ENCODE data around the gene IMPDH1. TPM values are rescaled to one million over a fixed set of nuclear protein-coding genes. Genes with fewer than 3 reads are reported as not detected.
"Not testable (repeated sequence)": the region's sequence is repeated elsewhere in the genome, so short reads cannot be mapped to it uniquely, and the experiment has no call there.

The IMPDH1 gene
- polyA plus RNA-seq (2013, experiment 1 of 2; ENCODE audit: insufficient read length), result 70.4 TPM
- polyA plus RNA-seq (2013, experiment 2 of 2; ENCODE audit: insufficient read length), result 66.5 TPM

DNA sequence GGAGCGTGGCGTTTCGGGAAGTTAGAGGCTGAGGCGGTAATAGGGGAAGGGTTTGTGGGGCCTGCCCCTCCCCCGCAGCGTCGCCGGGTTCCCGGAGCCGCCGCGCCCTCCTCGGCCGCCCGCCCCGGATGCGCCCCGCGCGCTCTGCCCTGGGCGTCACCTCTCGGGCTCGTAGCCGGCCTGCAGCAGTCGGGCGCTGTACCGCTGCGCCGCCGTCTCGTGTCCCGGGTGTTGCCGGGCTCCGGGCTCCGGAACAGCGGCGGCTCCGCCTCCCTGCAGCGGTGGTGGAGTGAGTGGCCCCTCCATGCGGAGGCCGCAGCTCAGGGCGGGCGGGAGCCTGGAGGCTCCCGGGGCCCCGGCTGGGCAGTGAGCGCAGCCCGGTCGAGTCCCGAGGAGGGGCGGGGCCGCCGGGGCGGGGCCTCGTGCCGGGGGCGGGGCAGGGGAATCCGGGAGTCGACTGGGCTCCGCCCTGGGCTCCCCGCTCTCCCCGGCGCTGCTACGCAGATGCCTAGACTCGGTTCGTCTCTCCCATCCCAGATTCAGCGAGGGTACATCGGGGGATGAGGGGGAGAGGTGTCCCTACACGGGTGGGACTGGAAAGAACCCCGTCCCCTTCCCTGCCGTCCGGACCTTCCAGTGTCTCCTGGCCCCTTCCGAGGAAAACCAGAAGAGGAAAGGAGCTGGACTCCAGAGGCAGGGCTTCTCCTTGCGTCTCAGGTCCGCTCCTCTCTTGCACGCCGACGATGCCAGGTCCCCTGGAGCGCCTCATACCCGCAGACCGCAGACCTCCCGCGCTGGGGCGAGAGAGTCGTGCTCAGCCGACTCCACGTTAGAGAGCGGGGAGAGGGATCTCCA lies at the start of gene IMPDH1:
Gene IMPDH1, minus strand, starts transcription at position 387 of the 855 bp plus-strand sequence. Its CDS starts 81 bp downstream, at position 306.
- DNase-seq, result peak; percentile 85

GRCh38 chr7:128459394-128459878 lies 49.7 kb upstream of the IMPDH1 start:
- peak; percentile 59 for DNase-seq

- DNase-seq, result no peak
These were observed 49.2 kb upstream of the IMPDH1 start for GRCh38 chr7:128458956-128459355.

- not testable (repeated sequence) for DNase-seq
These were observed 47.6 kb upstream of the IMPDH1 start for GRCh38 chr7:128457385-128457784.

DNA sequence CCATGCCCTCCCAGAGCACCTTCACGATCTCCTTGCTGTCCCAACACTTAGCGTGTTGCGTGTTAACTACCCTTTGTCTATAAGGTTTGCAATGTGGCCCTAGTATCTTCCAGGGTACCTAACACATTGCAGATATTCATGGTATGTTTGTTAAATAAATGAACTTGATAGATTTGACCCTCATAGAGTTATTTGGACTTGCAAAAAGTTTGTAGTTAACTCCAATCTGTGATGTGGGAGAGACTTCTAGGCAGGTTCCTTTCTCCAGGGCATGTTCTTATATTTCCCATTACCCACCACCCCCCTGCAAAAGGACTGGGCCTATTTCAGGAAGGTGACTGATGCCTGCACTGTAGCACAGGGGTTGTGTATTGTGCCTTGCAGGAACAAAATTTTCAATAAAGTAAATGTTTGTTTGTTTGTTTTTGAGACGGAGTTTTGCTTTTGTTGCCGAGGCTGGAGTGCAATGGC lies 46.5 kb upstream of the IMPDH1 start:
- no peak for DNase-seq

DNA sequence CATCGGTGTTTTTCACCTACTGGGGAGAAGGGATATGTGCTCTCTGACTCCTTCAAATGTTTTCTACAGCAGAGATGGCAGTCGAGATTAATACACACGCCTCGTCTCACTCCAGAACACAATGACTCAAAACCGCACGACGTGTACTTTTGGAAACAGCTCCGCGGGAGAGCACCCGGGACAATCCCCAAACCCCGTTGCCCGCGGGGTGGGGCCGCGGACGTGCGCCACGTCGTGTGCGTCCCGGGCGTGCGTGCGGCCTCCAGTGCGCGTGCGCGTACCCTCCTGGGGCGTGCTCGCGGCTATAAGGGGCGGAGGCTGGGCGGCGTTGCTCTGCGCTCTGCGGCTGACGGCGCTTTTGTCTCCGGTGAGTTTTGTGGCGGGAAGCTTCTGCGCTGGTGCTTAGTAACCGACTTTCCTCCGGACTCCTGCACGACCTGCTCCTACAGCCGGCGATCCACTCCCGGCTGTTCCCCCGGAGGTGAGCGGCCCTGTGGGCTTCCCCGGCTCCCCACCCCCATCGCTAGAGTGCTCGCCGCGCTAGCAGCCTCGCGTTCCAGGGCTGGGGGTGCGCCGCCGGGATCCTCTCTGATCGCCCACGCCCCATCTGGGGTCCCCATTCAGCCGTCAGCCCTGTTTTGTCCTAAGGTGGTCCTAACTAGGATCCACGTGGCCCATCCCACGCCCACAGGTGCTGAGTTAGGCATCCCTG lies 45.9 kb upstream of the IMPDH1 start, which contains the start of gene HILPDA:
Gene HILPDA, plus strand, starts transcription at position 336 of the 712 bp plus-strand sequence. CDS start 1,391 bp downstream, outside the sequence.
- DNase-seq, result peak; percentile 99

DNA sequence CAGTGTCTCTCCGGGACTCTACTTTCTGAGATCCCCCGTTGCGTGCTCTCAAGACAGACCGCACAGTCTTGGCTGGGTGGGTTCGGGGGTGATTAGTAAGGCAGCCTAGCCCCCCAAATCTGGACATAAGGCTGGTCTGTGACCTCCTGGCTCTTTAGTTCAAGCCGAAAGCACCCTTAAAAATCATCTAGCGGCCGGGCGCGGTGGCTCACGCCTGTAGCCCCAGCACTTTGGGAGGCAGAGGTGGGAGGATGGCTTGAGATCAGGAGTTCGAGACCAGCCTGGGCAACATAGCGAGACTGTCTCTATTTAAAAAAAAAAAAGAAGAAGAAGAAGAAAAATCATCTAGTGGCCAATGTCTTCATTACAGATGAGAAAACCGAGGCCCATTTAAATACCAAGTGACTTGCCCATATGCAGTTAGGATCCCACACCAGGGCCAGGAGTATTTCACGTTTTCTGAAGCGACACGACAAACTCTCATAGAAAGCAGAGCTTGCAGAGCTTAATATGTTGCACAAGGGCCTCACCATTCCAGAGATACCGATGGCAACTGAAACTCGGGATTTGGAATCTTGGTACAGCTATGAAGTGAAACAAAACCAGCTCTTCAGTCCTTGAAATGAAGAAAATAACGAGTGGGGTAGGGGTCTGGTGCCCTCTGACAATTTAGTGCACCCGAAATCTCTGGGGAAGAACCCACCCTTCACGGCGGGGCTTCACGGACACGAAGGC lies 45.2 kb upstream of the IMPDH1 start:
- peak; percentile 55 for DNase-seq

GRCh38 chr7:128453836-128454804 lies 44.3 kb upstream of the IMPDH1 start:
- peak; percentile 89 for DNase-seq

- no peak for DNase-seq
These were observed 42.8 kb upstream of the IMPDH1 start for GRCh38 chr7:128452552-128452951.

DNA sequence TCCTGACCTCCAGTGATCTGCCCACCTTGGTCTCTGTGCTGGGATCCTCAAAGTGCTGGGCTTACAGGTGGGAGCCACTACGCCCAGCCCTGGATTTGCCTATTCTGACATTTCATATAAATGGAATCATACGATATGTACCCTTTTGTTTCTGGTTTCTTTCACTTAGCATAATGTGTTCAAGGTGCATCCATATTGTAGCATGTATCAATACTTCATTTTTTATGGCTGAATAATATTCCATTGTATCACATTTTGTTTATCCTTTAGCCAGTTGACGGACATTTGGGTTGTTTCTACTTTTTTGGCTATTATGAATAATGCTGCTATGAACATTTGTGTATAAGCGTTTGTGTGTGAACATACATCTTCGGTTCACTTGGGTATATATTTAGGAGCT lies 41.1 kb upstream of the IMPDH1 start:
- no peak for DNase-seq

GRCh38 chr7:128450409-128450808 lies 40.6 kb upstream of the IMPDH1 start:
- DNase-seq, result no peak

DNA sequence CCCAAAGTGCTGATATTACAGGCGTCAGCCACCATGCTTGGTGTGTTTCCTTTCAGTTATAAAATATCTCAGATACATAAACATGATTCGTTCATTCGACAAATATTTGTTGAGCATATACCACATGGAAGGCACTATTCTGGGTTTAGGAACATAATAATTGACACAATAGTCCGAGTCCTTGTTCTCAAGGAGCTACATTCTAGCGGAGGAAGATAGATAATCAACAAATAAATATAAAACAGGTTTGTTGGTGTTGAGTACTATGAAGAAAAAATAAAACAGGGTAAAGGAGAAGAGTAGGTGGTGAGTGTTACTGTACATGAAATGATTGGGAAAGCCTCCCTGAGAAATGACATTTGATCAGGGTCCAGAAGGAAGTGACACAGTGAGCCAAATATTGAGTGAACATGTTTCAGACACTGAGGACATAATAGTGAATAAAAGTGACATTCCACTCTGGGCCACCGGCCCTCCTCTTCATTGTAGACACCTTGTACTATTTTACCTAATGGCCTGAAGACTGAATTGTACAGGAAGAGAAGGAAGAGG lies 39.0 kb upstream of the IMPDH1 start:
- DNase-seq, result no peak

GRCh38 chr7:128447941-128448564 lies 38.3 kb upstream of the IMPDH1 start:
- no peak for DNase-seq

GRCh38 chr7:128446306-128446705 lies 36.5 kb upstream of the IMPDH1 start:
- no peak for DNase-seq

- no peak for DNase-seq
These were observed 34.2 kb upstream of the IMPDH1 start for GRCh38 chr7:128443831-128444600.

GRCh38 chr7:128442356-128442755 lies 32.6 kb upstream of the IMPDH1 start:
- no peak for DNase-seq

- no peak for DNase-seq
These were observed 27.9 kb upstream of the IMPDH1 start for GRCh38 chr7:128437426-128438332.

- DNase-seq, result no peak
These were observed 25.5 kb upstream of the IMPDH1 start for GRCh38 chr7:128435327-128435686.

Measured in fibroblast of skin of scalp (primary cell).